Endothelial cell of umbilical vein (primary cell): ENCODE measurements around the gene TIAM1. TPM values are rescaled to one million over a fixed set of nuclear protein-coding genes. Genes with fewer than 3 reads are reported as not detected.

Source experiments
- BruUV-seq: library from RNA; stranded (reverse); fragments of 400-500 nt; replicated peaks from 2 replicates; lab custom pipeline; 2021; lab: Mats Ljungman, UMichigan
- CTCF ChIA-PET: fragments of 300-600, 350-600 bp; sonication (Branson Sonifier 250); formaldehyde crosslinking; loops from one replicate; lab custom pipeline; 2021; ENCODE audit warnings: antibody characterized with exemption, inconsistent platforms; lab: Charles Lee
- POLR2A ChIA-PET: fragments of 300-600, 350-600 bp; sonication (Branson Sonifier 250); formaldehyde crosslinking; loops from one replicate; lab custom pipeline; 2021; ENCODE audit warnings: antibody characterized with exemption, inconsistent platforms; lab: Charles Lee
- DNase-seq: peaks from one replicate; pipeline ENCODE4 v3.0.0-alpha.2; 2011; ENCODE audit warnings: low read depth, low spot score
- FAIRE-seq: peaks from 2 replicates; lab custom pipeline; 2011; peaks lifted over from hg19 to GRCh38; lab: Jason Lieb, UNC
- H2AFZ ChIP-seq: 2 replicates; pipeline ENCODE4 v1.6.0; 2012; ENCODE audit warnings: low read depth, low read length, control low read depth, inconsistent platforms
- H3K27ac ChIP-seq: 2 replicates; pipeline ENCODE4 v1.5.1; 2011; ENCODE audit warnings: low read depth, mild to moderate bottlenecking, control low read depth, low read length, moderate library complexity; ENCODE audit not compliant: insufficient read depth
- H3K27me3 ChIP-seq, 2 experiments: 2 replicates each; pipeline versions ENCODE4 v1.6.0 to v1.6.1; 2011; ENCODE audit warnings: low read length in 2 of 2, mixed read lengths in 1 of 2; ENCODE audit not compliant: control insufficient read depth in 2 of 2, insufficient read depth in 2 of 2
- H3K36me3 ChIP-seq, 2 experiments: 2 replicates in 1 of 2; 3 replicates in 1 of 2; pipeline ENCODE4 v1.5.1; 2011; ENCODE audit warnings: low read length in 2 of 2, mild to moderate bottlenecking in 1 of 2, moderate library complexity in 1 of 2; ENCODE audit not compliant: control insufficient read depth in 2 of 2, insufficient read depth in 2 of 2; ENCODE audit errors: extremely low read depth in 1 of 2
- H3K4me1 ChIP-seq: 3 replicates; pipeline ENCODE4 v1.5.1; 2011; ENCODE audit warnings: mild to moderate bottlenecking, low read length; ENCODE audit not compliant: control insufficient read depth, insufficient read depth; ENCODE audit errors: extremely low read depth
- H3K4me2 ChIP-seq: 2 replicates; pipeline ENCODE4 v1.6.1; 2011; ENCODE audit warnings: low read length, control low read depth, mixed read lengths; ENCODE audit not compliant: insufficient read depth
- H3K4me3 ChIP-seq, 3 experiments: fragments of 200-600 bp in 1 of 3; sonication (generic), shearing (Covaris generic) in 1 of 3; replicated peaks in 1 of 3; 2 replicates each; pipeline ENCODE4 v1.5.1; 2011 to 2016; ENCODE audit warnings: control low read depth in 3 of 3, low read length in 3 of 3, mild to moderate bottlenecking in 2 of 3, inconsistent platforms in 1 of 3, low read depth in 1 of 3, moderate library complexity in 1 of 3; ENCODE audit not compliant: insufficient read depth in 1 of 3
- H3K79me2 ChIP-seq: 2 replicates; pipeline ENCODE4 v1.6.0; 2012; ENCODE audit warnings: low read length, inconsistent platforms; ENCODE audit not compliant: control insufficient read depth, insufficient read depth
- H3K9ac ChIP-seq: replicated peaks from 2 replicates; pipeline ENCODE3; 2011; ENCODE audit warnings: low read length, control low read depth; ENCODE audit not compliant: insufficient read depth; ENCODE audit errors: extremely low read depth
- H3K9me1 ChIP-seq: replicated peaks from 3 replicates; pipeline ENCODE4 v1.6.0; 2011; ENCODE audit warnings: mild to moderate bottlenecking, low read length; ENCODE audit not compliant: control insufficient read depth, insufficient read depth; ENCODE audit errors: extremely low read depth
- H3K9me3 ChIP-seq: replicated peaks from 2 replicates; pipeline ENCODE4 v1.5.1; 2012; ENCODE audit warnings: low read length, inconsistent platforms; ENCODE audit not compliant: control insufficient read depth, insufficient read depth
- H4K20me1 ChIP-seq: replicated peaks from 2 replicates; pipeline ENCODE3; 2011; ENCODE audit warnings: mild to moderate bottlenecking, low read length; ENCODE audit not compliant: control insufficient read depth, insufficient read depth; ENCODE audit errors: extremely low read depth
- EZH2 ChIP-seq: IDR thresholded peaks from 2 replicates; pipeline ENCODE4 v1.6.1; 2012; ENCODE audit warnings: borderline replicate concordance, low read depth, mild to moderate bottlenecking, moderate library complexity, low read length, inconsistent platforms; ENCODE audit not compliant: severe bottlenecking
- FOS ChIP-seq: IDR thresholded peaks from 2 replicates; pipeline ENCODE4 v1.6.1; 2011; ENCODE audit warnings: mild to moderate bottlenecking, low read length, moderate library complexity, borderline replicate concordance; ENCODE audit not compliant: insufficient read depth
- GATA2 ChIP-seq: IDR thresholded peaks from 2 replicates; pipeline ENCODE4 v1.7.0; 2011; ENCODE audit warnings: low read depth, mild to moderate bottlenecking, moderate library complexity, mixed read lengths, low read length; ENCODE audit not compliant: insufficient read length, insufficient read depth
- JUN ChIP-seq: IDR thresholded peaks from 2 replicates; pipeline ENCODE4 v1.6.1; 2011; ENCODE audit warnings: borderline replicate concordance, low read depth; ENCODE audit not compliant: insufficient read length, insufficient read depth
- MAX ChIP-seq: IDR thresholded peaks from 2 replicates; pipeline ENCODE4 v1.6.1; 2011; ENCODE audit not compliant: insufficient read depth, insufficient read length
- MYC ChIP-seq: IDR thresholded peaks from one replicate; pipeline ENCODE4 v1.6.1; 2011; ENCODE audit warnings: mild to moderate bottlenecking, low read depth, low read length
- POLR2A ChIP-seq: IDR thresholded peaks from 2 replicates; pipeline ENCODE4 v1.6.1; 2012; ENCODE audit warnings: low read depth, mild to moderate bottlenecking, control low read depth, low read length
- POLR2AphosphoS5 ChIP-seq: IDR thresholded peaks from 2 replicates; pipeline ENCODE4 v1.6.1; 2012; ENCODE audit warnings: low read depth, mild to moderate bottlenecking, control low read depth, low read length, moderate library complexity; ENCODE audit not compliant: insufficient read depth
- dilution Hi-C: fragments of 300-500 bp; cut with MboI; formaldehyde crosslinking; loops from one replicate; pipeline ENCODE4 v1.15.0; 2019; ENCODE audit warnings: low sequenced_read_pairs; ENCODE audit not compliant: extremely low pct_ligation_motif_present
- intact Hi-C: fragments of 100-400 bp; cut with micrococcal nuclease; formaldehyde crosslinking; loops from one replicate; pipeline ENCODE4 v1.10.0; 2022
- polyA plus RNA-seq, 4 experiments: library from polyadenylated mRNA; depleted of rRNA in 3 of 4; stranded (reverse) in 3 of 4; unstranded in 1 of 4; fragments of >200 nt; gene quantifications; 2 replicates each; pipeline versions ENCODE4 v1.2.1 to v1.2.3, GENCODE V29; 2011 to 2012; ENCODE audit warnings: missing spikeins in 1 of 4
- total RNA-seq: library from RNA; stranded (reverse); gene quantifications from 2 replicates; pipeline ENCODE4 v1.2.3, GENCODE V29; 2021
- TF ChIP-seq, protein P1 (sequence below), 2 donors: IDR thresholded peaks; 1 replicate in 1 of 2; 2 replicates in 1 of 2; pipeline ENCODE4 v1.5.1; 2011; ENCODE audit warnings: low read length in 2 of 2, mild to moderate bottlenecking in 2 of 2, moderate library complexity in 2 of 2, control low read depth in 1 of 2, inconsistent platforms in 1 of 2, low read depth in 1 of 2; ENCODE audit not compliant: insufficient read depth in 1 of 2; ENCODE audit errors: extremely low read depth in 1 of 2

The TIAM1 gene
- total and polyA plus RNA-seq, 2 donors (not counting 3 experiments of a cell fraction or from before 2014, with no cell fraction given), result 0.21 to 0.86 TPM

GRCh38 chr21:31255036-31255435, 89.0 kb downstream of the TIAM1 start:
- Histone ChIP-seq H2AFZ (no peak overlapping the region), H3K9ac (no peak overlapping the region), H3K27ac (no peak overlapping the region), H3K9me3 (no peaks in the 10 kb centered on the region), H3K36me3 (no peaks in the 10 kb centered on the region), H3K9me1 (no peaks in the 10 kb centered on the region), H4K20me1 (no peaks in the 10 kb centered on the region), H3K79me2 (no peaks in the 10 kb centered on the region), H3K27me3 (no peaks in the 10 kb centered on the region), H3K4me3 (no peak overlapping the region), H3K4me1 (no peaks in the 10 kb centered on the region), H3K4me2 (no peak overlapping the region)
- no peak for TF ChIP-seq GATA2
- TF ChIP-seq, protein P1, sequence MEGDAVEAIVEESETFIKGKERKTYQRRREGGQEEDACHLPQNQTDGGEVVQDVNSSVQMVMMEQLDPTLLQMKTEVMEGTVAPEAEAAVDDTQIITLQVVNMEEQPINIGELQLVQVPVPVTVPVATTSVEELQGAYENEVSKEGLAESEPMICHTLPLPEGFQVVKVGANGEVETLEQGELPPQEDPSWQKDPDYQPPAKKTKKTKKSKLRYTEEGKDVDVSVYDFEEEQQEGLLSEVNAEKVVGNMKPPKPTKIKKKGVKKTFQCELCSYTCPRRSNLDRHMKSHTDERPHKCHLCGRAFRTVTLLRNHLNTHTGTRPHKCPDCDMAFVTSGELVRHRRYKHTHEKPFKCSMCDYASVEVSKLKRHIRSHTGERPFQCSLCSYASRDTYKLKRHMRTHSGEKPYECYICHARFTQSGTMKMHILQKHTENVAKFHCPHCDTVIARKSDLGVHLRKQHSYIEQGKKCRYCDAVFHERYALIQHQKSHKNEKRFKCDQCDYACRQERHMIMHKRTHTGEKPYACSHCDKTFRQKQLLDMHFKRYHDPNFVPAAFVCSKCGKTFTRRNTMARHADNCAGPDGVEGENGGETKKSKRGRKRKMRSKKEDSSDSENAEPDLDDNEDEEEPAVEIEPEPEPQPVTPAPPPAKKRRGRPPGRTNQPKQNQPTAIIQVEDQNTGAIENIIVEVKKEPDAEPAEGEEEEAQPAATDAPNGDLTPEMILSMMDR (IDR thresholded peaks at IDR 0.05; ENCODE audit: extremely low read depth in 1 of 2, insufficient read depth in 1 of 2, low read depth in 1 of 2, low read length in 2 of 2), result no peak
- no peak for TF ChIP-seq EZH2
- no peak for TF ChIP-seq JUN
- no peak for TF ChIP-seq POLR2A
- TF ChIP-seq POLR2AphosphoS5, result no peak
- TF ChIP-seq MAX, result no peak
- TF ChIP-seq MYC, result no peak
- no peak for TF ChIP-seq FOS
- no peak for FAIRE-seq
- intact Hi-C loops, result no loop called here
- POLR2A ChIA-PET, result no interaction called here
- BruUV-seq, result no TSS peak
- no peak for DNase-seq
- CTCF ChIA-PET, result interaction anchor here (1.2 kb wide), 1 partner anchor 9 kb away, joined by 3 read pairs; no protein-coding TSS in a partner anchor
- dilution Hi-C loops, result no loop called here
